HAP-1 (cell line): Measurements from ENCODE around the gene CYP1A2.
"Not testable (repeated sequence)": the region's sequence is repeated elsewhere in the genome, so short reads cannot be mapped to it uniquely, and the experiment has no call there.

Experiments
- DNase-seq, 2 experiments: peaks; one replicate each; pipeline ENCODE4 v3.0.0-alpha.2; 2016 to 2020; ENCODE audit warnings: low spot score in 2 of 2
- H3K27me3 ChIP-seq: fragments of 250-450 bp; sonication (Bioruptor Pico); 2 replicates; pipeline ENCODE4 v1.5.1; 2020; ENCODE audit warnings: low read depth, mild to moderate bottlenecking, moderate library complexity
- H3K36me3 ChIP-seq: fragments of 250-450 bp; sonication (Bioruptor Pico); replicated peaks from 2 replicates; pipeline ENCODE4 v1.5.1; 2020; ENCODE audit warnings: mild to moderate bottlenecking
- H3K4me1 ChIP-seq: fragments of 250-450 bp; sonication (Bioruptor Pico); 2 replicates; pipeline ENCODE4 v1.5.1; 2020; ENCODE audit warnings: mild to moderate bottlenecking
- H3K4me3 ChIP-seq: fragments of 250-450 bp; sonication (Bioruptor Pico); 2 replicates; pipeline ENCODE4 v1.5.1; 2020; ENCODE audit warnings: mild to moderate bottlenecking, moderate library complexity
- H3K9me3 ChIP-seq: fragments of 250-450 bp; sonication (Bioruptor Pico); 2 replicates; pipeline ENCODE4 v1.5.1; 2020; ENCODE audit warnings: mild to moderate bottlenecking, moderate library complexity
- in situ Hi-C: fragments of 300-500 bp; cut with MboI; formaldehyde crosslinking; loops from 3 replicates; pipeline ENCODE4 v1.14.3; 2020; ENCODE audit warnings: low sequenced_read_pairs, inconsistent platforms, mixed read lengths

CYP1A2 gene

DNA sequence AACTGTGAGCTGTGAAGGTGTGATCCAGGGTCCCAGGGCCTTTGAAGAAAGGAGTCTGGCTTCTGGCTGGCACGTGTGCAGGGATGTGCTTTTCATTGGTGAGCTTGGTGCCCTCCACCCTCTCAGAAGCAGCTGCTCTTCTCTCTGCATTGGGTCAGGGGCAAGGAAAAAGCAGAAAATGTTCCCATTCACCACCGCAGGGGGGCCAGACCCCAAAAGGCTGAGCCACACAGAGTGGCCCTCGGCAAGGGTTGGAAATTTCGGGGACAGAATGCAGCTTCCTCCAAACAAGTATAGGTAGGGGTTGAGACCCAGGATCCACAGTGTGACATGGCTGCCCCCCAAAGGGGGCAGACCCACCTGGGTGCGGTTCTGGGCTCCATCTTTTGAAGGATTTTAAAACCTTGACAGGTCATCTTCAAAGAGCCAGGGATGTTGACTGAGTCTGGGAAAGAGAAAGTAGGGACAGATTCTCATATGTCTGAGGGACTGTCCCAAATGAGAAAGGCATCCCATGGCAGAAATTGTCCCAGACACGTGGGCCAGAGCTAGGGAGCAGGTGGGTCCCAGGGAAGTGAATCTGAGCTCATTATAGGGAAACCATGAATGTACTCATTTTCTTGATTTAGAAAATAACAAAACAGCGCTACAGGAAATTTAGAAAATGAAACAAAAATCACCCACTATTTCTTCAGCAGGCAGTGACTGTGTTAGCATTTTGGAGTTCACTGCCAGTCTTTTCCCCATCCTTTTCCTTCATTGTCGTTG is 36.0 kb downstream of the CYP1A2 start:
- peaks cover 43% of the 10 kb centered on the region for H3K4me1 ChIP-seq
- no peaks in the 10 kb centered on the region for H3K9me3 ChIP-seq
- H3K27me3 ChIP-seq, result no peaks in the 10 kb centered on the region
- in situ Hi-C loops, result no loop called here
- DNase-seq, result no peak
- H3K36me3 ChIP-seq, result peaks cover 50% of the 10 kb centered on the region
- peak overlapping the region; percentile 66 for H3K4me3 ChIP-seq

DNA sequence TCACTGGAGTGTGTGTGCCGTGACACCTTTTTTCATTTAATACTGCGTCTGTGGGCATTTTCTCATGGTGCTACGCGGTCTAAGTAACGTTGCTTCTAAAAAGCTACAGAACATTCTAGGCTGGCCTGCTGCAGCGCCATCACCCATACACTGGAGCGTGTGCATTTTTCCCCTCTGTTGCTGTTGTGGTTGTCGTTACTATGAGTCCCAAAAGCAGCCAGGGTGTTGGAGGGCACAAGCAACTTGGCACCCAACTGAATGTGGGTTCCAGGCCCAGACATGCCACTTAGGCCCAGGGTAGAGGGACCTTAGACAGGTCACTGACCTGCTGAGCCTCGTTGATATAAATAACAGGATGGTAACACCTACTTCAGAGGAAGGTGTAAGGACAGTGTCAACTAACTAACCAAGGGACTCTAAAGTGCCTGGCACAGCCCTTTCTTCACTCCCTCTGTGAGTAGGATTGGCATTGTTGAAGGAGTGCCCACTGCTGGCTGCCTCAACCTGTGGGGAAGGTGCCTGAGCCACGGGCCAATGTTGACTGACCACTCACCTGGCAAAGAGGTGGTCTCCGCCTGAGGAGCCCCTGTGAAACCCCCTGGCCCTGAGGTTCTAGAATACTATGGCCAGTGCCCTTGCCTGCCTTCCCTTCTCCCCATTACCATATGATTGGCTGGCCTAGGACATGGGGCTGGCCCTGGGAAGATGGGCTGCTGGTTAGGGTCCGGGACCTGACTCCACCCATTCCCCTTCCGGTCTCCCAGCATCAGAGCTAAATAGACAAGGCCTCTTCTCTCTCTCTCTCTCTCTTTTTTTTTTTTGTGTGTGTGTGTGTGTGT is 36.8 kb downstream of the CYP1A2 start:
- no peak for DNase-seq
- Histone ChIP-seq H3K36me3 (peaks cover 56% of the 10 kb centered on the region), H3K9me3 (no peaks in the 10 kb centered on the region), H3K27me3 (no peaks in the 10 kb centered on the region), H3K4me1 (peaks cover 35% of the 10 kb centered on the region), H3K4me3 (no peak overlapping the region)
- in situ Hi-C loops, result no loop called here

DNA sequence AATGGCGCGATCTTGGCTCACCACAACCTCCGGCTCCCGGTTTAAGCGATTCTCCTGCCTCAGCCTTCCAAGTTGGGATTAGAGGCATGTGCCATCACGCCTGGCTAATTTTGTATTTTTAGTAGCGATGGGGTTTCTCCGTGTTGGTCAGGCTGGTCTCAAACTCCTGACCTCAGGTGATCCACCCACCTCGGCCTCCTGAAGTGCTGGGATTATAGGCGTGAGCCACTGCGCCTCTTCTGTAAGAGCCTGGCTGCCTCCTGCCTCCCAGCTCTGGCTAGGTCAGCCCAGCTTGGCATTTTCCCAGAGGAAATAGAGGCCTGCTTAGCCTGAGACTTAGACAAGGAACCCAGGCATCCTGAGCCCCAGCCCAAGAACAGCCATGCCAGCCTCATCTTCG is 37.4 kb downstream of the CYP1A2 start:
- H3K4me3 ChIP-seq, H3K9me3 ChIP-seq, DNase-seq, H3K27me3 ChIP-seq, in situ Hi-C loops: not testable (repeated sequence)
- Histone ChIP-seq H3K4me1 (peaks cover 29% of the 10 kb centered on the region), H3K36me3 (peaks cover 59% of the 10 kb centered on the region)

DNA sequence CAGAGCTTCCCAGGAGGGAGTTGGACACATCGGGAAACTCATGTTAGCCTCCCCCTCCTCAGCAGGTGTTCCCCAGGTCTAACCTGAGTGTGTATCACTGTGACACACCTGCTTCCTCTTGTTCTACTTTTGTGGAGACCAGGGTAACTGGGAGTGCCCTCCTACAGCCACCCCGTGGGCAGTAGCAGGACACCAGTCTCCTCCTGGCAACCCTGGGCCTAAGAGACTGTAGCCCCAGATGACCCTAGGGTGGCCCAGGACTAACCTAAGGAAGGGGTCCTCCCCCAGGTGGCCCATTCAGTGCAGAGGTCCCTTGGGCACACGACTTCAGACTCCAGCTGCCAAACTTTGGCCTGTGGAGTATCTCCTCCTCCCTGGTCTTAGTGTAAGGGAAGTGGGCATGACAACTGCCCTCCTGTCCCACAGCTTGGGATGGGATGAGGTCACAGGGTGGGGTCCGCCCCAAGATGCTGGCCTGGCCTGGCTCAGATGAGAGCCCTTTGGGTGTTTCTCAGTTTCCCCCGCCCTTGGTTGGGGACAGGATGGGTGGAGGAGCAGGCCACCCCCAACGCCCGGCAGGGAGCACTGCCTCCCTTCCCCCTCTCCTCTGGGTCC is 38.0 kb downstream of the CYP1A2 start:
- no peak for DNase-seq
- Histone ChIP-seq H3K36me3 (peaks cover 56% of the 10 kb centered on the region), H3K9me3 (no peaks in the 10 kb centered on the region), H3K27me3 (no peaks in the 10 kb centered on the region), H3K4me3 (no peak overlapping the region), H3K4me1 (peaks cover 23% of the 10 kb centered on the region)
- in situ Hi-C loops, result no loop called here

DNA sequence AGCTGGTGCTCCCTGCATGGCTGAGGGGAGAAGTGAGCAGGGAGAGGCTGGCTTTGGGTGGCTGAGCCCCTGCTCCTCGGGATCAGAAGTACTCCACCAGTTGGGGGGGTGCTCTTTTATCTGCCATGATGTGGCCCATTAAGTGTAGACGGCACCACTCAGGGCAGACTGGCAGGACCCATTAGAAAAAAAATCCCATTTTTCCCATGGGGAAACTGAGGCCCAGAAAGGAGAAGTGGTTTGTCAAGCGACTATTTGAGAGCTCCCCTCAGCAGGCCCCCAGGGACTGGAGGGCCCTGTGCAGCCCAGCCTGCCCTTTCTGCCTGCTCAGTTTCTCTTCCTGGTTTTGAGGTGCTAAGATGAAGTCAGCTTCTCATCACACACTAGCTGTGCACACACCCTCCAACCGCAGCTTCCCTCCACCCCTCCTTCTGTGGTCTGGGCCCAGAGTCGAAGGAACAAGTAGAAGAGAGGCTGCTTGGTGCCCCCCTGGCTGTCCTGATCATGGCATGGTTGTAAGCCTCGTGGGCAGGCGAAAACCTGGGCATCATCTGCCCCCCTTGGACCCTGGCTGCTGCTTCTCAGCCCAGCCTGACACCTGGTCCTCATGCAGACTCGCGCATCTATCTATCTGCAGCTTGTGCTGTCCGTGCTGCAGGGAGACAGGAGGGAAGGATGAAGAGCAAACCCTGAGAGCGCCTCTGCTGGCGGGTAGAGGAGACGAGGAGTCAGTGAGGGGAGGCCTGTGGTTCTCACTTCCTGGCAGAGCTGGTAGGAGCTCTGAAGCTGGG is 38.8 kb downstream of the CYP1A2 start:
- Histone ChIP-seq H3K9me3 (no peaks in the 10 kb centered on the region), H3K36me3 (peaks cover 56% of the 10 kb centered on the region), H3K27me3 (no peaks in the 10 kb centered on the region), H3K4me3 (no peak overlapping the region), H3K4me1 (peaks cover 22% of the 10 kb centered on the region)
- in situ Hi-C loops, result no loop called here
- DNase-seq, result peak; percentile 76 to 81

DNA sequence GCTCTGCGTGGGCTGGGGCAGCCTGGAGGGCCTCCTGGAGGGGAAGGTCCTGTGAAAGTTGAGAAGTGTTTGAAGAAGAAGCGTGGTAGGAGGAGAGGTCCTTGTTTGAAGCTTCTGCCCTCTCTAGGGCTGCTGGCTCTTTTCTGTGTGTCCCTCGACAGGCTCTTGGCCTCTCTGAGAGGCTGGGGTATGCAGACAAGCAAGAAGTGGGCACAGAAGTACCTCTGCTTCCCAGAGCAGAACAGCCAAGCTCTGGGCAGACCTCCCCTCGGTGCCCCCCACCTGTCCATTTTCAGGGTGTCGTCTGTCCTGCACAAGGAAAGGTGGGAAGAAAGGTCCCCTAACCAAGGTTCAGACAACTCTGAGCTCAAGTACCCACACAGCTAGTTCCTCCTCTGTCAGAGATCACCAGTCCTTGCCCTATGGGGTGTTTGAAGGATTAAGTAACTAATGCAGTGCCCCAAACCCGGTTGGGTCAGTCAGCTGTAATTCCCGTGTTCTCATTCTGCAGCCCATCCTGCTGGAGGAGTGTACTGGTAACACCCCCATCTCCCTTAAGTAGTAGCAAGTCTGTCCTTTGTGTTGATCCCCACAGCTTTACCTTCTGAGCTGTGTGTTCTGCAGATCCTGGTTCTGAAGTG is 39.5 kb downstream of the CYP1A2 start:
- DNase-seq, result no peak
- Histone ChIP-seq H3K4me1 (peaks cover 19% of the 10 kb centered on the region), H3K9me3 (no peaks in the 10 kb centered on the region), H3K27me3 (no peaks in the 10 kb centered on the region), H3K36me3 (peaks cover 59% of the 10 kb centered on the region), H3K4me3 (no peak overlapping the region)
- in situ Hi-C loops, result no loop called here

DNA sequence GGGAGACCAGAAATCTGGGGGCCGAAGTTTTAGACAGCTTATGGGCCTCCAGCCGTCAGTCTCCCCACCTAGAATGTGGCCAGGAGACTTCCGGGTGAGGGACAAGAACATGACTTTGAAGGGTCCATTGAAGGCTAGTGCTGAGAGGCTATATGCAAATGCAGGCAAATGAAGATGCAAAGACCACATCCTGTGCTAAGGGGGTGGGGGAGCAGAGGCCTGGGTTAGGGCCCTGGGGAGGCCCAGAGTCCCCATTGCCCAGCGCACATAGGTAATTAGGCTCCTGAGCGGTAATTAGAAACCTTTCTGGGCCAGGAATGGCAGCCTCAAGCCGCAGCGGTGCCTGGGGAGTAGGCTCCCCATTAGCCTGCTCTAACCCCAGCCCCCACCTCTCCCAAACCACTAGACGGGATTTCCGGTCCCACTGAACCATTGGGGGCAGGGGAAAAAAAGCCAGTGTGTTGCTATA is 40.1 kb downstream of the CYP1A2 start:
- no peak for DNase-seq
- in situ Hi-C loops, result no loop called here
- Histone ChIP-seq H3K36me3 (peaks cover 53% of the 10 kb centered on the region), H3K9me3 (no peaks in the 10 kb centered on the region), H3K27me3 (no peaks in the 10 kb centered on the region), H3K4me3 (no peak overlapping the region), H3K4me1 (peaks cover 13% of the 10 kb centered on the region)

DNA sequence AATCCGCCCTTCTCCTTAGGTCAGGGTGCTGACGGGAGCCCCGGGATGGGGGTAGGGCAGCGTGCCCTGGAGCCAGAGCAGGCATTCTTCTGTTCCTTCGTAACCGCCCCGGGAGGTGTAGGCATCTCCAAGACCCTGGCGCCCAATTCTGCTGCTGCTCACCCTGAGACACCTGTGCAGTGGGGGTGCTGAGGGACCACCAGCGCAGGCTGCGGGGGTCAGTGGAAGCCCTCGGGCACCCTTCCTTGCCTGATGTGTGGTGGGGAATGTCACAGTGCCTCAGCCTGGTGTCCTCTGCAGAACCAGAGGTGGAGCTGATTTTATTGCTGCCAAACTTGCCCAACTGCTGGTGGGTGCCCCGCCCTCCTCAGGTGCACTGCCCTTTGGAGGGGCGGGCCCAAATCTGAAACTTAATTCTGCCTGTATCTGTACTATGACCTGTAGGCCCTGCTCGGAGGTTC is 40.6 kb downstream of the CYP1A2 start:
- DNase-seq, result peak in 1 of 2 experiments; percentile 12
- no peaks in the 10 kb centered on the region for H3K9me3 ChIP-seq
- no peak overlapping the region for H3K4me3 ChIP-seq
- no peaks in the 10 kb centered on the region for H3K27me3 ChIP-seq
- in situ Hi-C loops, result no loop called here
- H3K4me1 ChIP-seq, result peaks cover 8% of the 10 kb centered on the region
- H3K36me3 ChIP-seq, result peaks cover 48% of the 10 kb centered on the region

DNA sequence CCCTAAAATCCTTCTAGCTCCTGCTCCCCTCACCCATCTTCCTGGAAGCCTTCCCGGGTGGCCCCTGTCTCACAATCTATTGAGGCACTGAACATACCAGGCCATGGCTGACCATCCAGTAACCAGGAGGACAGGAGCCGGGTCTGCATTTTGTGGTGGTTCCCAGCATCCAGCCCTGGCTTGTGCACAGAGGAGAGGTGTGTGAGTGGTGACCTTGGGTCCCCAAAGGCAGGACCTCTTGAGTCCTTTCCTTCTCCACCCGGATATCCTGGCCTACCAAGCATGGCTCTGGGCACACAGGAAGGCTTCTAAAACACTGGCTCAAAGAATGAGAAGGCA is 41.1 kb downstream of the CYP1A2 start:
- H3K27me3 ChIP-seq, result no peaks in the 10 kb centered on the region
- in situ Hi-C loops, result no loop called here
- no peak for DNase-seq
- H3K4me3 ChIP-seq, result no peak overlapping the region
- no peaks in the 10 kb centered on the region for H3K9me3 ChIP-seq
- H3K36me3 ChIP-seq, result peaks cover 43% of the 10 kb centered on the region
- peaks cover 3% of the 10 kb centered on the region for H3K4me1 ChIP-seq

DNA sequence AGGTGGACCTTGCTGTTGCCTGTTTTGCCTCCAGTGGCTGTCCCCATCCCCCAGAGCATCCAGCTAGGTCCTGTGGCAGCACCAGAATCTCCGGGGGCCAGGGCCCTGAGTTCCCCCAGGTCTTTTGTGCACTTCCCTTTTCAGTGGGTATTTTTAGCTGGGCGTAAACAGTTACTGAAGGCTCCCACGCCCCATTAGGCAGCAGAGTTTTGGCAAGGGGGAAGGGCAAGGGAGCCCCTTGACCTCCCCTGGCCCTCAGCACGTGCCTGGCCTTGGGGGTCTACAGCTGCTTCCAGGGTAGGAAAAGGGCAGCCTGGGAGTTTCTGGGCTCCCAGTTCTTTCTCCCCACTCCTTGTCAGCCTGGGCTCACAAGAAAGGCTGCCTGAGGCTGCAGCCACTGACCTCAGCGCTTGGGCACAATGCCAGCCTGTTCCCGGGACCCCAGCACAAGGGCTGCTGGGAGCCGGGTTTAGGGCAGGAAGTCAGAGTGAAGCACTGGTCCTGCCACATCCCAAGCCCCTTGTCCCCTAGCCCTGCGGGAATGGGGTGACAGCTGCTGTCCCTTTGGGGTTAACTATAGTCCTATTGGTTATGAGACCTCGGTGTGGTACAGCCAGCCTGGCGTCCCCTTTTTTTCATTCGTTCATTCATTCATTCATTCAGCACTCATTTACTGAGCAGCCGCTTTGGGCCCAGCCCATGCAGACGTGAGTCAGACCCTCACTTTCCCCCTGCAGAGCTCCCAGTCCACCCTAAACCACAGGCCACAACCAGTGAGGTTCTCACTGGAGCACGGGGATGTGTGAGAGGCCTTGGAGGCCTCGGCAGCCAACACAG is 41.7 kb downstream of the CYP1A2 start:
- Histone ChIP-seq H3K9me3 (no peaks in the 10 kb centered on the region), H3K27me3 (no peaks in the 10 kb centered on the region), H3K4me3 (no peak overlapping the region), H3K4me1 (peaks cover 3% of the 10 kb centered on the region; the same call in 1 of the 2 replicates), H3K36me3 (peaks cover 39% of the 10 kb centered on the region)
- peak in 1 of 2 experiments; percentile 65 for DNase-seq
- in situ Hi-C loops, result no loop called here

DNA sequence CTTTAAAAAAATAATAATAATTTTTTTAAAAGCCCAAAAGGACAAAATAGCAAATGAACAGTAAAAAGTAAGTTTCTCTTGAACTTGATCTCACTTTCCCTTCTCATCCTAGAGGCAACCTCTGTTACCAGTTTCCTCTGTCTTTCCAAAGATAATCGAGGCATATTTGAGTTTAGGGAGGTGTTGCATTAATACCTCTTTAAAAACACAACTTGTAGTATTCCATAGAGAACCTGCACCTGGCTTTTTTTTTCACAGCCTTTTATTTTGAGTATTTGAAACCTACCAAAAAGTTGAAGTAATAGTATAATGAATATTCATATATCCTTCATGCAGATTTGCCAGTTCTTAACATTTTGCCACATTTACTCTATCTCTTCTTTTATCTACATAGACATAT is 42.4 kb downstream of the CYP1A2 start:
- Histone ChIP-seq H3K4me1 (peaks cover 3% of the 10 kb centered on the region; the same call in 1 of the 2 replicates), H3K27me3 (no peaks in the 10 kb centered on the region), H3K4me3 (no peak overlapping the region), H3K9me3 (no peaks in the 10 kb centered on the region), H3K36me3 (peaks cover 35% of the 10 kb centered on the region)
- DNase-seq, result no peak
- in situ Hi-C loops, result no loop called here

DNA sequence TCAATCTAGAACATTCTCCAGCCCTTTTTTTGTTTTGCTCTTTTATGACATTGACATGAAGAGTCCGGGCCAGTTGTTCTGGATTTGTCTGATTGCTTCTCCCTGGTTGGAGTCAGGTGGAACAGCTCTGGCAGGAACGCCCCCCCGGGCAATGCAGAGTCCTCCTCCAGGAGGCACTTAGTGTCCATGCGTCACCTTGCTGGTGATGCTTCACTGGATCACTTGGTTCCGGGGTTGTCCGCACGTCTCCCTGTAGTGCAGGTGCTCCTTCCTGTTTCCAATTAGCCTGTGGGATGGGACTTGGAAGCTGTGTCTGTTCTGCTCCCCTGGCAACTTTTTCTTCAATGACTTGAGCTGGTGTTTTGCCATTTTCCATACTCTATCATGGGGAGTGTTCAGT is 43.0 kb downstream of the CYP1A2 start:
- DNase-seq, result no peak
- peaks cover 32% of the 10 kb centered on the region for H3K36me3 ChIP-seq
- no peaks in the 10 kb centered on the region for H3K27me3 ChIP-seq
- no peak overlapping the region for H3K4me3 ChIP-seq
- H3K4me1 ChIP-seq, result peaks cover 3% of the 10 kb centered on the region; the same call in 1 of the 2 replicates
- in situ Hi-C loops, result no loop called here
- H3K9me3 ChIP-seq, result no peaks in the 10 kb centered on the region
